Measurements from ENCODE around the gene OPCML.

OPCML gene

DNA sequence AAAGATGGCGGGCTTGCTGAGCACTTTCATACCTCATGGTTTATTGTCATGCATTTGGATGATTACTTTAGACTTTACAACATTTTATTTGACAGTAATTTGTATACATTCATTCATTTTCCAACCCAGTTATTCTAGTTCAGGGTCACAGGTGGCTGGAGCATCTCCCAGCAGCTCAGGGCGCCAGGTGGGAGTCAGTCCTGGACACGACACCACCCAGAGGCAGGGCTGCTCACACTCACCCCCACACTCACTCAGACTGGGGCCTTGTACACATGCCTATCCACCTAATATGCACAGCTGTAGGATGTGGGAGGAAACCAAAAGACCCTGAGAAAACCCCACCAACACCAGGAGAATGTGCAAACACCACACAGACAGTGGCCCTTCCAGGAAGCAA, 123.9 kb downstream of the OPCML start:
- DNase-seq: no peak

DNA sequence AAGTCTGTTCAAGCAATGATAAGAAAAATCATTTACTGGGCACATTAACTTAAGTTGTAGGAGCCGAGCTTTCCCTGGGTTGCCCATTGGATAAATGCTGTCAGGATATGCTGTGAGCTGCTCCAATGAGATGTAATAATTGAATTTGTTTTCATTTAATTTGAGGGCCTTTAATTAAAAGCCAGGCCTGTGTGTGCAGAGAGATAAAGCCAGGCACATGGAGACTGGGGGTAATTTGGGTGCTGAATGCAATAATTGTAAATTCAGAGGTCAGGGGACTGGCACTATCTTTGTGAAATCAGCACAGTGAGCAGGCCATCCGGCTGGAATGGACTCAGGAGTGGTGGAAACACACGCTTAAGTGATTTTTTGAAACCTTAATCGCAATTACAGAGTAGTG, 125.8 kb downstream of the OPCML start:
- DNase-seq: no peak

DNA sequence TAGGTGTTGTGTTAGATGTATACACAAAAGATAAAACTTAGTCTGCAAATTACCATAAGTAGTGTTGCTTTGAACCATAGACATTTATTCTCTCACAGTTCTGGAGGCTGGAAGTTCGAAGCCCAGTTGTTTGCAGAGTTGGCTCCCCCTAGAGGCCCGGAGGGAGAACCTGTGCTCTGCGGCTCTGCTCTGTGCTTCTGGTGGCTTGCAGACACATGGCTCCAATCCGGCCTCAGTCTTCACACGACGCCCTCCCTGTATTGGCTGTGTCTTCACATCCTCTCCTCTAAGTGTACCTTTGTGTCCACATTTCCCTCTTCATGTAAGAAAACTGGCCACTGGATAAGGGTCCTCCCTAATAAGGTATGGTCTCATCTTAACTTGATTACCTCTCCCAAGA, 128.4 kb downstream of the OPCML start:
- peak; percentile 23 for DNase-seq

DNA sequence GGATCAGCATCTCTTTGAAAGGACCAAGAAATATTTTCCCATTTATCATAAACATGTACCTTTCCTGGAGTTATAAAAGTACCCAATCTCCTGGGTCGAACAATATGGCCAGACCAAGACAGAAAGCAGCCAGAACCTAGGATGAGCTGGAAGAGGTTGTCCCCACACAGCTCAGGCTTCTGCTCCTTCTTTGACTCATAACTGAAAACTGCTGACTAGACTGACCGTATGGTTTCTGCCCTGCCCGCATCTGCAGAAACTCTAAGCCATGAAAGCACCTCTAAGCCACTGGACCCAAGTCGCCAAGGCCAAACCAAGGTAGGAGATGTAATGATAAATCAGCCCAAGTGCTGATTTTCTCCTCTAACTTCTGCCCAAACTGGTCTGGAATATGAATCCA, 129.8 kb downstream of the OPCML start:
- no peak for DNase-seq

DNA sequence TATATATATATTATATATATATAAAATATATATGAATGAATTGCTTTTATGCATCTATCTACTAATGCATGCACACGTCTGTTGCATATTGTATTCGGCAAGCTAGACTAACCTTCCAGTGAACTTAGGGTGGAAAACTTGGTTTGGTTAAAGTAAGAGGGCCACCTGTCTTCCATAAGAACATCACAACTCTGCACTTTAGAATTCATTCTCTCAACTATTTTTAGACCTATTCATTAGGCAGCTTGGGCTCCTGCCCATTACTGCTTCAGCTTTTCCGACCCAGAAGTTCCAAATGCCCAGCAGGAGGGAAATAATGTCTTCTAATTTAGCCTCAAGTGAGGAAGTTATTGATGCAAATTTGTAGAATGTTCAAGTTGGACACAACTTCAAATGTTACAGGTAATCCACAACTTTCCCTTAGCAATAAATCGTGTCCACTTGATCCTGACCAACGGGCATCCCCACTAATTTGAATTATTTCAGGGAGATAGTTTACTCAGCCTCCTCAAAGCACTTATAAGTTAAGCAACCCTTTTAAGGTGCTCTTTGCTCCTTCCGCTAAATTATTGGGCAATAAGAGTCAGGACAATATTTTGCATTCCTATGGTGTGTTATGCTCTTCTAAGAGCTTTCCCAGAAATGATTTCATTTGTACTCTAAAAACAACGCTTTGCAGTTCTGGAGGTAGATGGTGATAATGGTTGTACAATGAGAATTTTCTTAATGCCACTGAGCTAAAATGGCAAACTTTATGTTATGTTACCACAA, 132.3 kb downstream of the OPCML start:
- no peak for DNase-seq

DNA sequence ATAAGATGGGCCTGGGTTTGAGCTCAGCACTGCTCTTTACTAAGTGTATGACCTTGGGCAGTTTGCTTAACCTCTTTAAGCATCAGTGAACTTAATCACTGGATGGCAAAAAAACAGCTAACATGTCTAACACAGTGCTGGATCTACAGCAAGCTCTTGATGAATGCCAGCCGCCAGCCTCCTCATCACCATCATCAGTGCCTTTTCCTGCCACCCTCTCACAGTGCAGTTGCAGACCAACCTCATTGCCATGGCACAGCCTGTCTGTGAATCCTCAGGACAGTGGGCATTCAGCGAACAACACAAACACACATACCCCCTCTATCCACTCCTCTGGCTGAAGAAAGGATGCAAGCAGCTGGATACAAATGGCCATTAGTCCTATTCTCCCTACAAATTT, 133.0 kb downstream of the OPCML start:
- DNase-seq: no peak

DNA sequence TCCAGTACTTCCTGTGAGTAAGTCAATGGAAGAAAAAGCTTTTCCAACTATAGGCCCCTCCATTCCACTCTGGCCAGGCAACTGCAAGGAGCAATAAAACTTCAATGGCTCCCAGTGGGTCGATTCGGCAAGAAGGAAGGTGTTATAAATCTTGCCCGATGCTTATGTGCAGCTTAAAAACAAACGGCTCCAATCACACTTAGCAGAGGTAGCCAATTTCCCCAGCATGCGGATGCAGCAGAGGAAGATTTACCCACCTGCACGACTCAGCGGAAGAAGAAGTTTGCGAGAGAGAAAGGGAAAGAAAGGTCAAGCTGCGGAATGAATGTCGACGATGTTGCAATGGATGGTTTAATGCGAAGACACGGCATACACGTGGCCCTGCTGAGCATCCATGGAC, 141.5 kb downstream of the OPCML start:
- no peak for DNase-seq

DNA sequence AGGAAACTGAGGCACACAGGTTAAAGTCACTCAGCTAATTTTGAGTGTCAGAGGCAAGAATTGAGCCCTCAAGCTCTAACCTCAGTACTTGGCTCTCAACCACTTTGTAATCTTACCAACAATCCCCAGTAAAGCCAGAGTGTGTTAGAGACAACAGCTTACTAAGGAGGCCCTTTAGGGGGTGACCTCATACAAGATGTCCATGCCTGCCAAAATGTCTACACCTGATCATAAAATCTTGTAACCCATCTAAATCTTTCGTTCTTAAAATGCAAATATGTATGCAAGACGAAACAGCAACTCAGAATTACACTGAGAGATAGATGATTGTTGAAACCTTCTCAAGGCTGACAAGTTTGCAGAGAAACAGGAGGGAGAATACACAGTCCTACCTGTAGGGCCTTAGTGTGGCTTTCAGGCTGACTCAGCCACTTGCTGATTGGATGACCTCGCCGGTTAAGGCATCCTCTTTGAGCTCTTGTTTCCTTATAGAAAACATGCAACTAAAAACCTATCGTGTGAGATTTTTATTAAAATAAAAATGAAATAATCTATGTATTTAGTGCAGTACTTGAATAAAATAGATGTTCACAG, 143.2 kb downstream of the OPCML start:
- no peak for DNase-seq

DNA sequence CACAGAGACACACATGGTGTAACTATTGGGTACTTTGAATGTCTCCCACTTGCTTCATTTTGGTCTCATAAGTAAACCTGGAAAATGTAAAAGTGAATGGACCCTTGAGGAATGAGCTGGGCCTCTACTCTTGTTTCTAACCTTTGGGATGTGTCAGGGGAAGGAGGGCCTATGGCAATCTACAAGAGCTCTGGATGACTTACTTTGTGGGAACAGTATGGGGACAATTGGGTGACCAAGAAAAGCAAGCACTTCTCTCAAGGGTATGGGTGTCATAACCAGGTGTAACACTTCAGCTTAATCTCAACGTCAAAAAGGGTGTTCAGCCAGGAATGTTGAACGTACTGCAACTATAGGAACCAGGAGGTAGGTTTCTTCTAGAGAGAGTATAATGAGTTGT, 144.0 kb downstream of the OPCML start:
- DNase-seq: no peak

DNA sequence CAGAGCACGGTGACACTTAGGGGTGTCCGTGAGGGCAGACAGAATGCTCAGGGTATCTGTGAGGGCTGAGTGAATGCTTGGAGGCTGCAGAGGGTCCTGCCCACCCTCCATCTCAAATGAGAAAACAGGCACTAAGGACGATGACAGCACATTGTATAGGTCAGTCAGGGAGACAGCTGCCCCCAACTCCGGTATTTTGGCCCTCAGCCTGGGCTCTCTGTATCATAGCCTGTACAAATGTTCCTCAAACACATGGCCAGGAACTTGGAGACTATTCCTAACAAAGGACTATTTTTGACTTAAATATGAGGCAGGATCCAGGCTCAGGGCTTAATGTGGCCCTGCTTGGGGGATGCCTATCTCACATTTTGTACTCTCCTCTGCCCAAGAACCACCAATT, 145.4 kb downstream of the OPCML start:
- no peak for DNase-seq

DNA sequence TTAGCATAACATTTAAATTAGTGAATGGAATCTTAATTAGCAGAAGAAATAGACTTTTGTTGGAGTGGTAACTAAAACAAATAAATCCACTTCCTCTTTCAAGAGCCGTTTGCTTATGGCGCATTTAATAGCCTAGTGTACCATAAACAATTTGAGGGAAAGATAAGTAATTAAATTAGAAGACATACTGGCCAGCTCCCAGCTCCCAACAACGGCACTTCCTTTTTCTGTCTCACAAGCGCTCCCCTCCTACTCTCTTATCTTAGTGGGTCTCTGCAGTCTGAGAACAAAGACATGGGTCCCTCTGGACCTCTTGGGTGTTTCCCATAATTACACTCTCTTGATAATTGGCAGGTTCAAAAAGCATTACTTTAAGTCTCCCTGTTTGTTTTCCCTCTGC, 146.0 kb downstream of the OPCML start:
- DNase-seq: peak; percentile 76

DNA sequence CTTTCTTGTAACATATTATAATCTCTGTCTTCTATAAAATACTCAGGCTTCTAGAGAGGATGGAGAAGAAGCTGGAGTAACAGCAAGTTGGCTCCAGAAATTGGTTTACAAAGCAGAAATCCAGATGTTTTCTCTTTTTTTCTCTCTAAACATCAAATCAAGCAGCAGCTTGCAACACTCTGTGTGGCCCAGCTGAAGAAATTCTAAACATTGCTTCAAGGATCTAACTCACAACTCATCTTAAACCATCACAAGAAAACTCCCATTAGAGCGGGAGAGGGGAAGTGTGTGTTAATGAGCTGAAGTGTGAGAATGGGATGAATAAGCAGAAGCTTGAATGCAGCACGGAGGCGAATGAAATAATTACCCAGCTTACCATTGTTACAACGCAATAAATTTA, 146.5 kb downstream of the OPCML start:
- DNase-seq: peak; percentile 8

DNA sequence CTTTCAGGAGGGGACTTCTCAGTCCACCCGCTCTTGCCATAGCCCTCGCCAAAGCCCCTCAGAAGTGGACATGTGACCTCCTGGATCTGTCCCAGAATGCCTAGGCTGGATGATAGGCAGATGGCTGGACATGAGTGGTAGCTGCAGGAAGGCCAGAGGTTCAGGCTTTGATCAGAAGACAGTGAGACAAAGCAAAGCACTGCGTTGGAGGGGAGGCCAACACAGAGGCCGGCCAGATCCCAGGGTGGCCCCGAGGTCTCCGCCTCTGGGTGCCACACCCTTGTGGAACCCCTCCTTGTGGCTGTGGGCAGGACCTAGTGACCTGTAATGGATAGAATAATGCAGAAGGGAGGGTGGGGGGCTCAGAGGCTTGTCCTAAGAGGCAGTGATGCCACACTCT, 147.6 kb downstream of the OPCML start:
- no peak for DNase-seq

DNA sequence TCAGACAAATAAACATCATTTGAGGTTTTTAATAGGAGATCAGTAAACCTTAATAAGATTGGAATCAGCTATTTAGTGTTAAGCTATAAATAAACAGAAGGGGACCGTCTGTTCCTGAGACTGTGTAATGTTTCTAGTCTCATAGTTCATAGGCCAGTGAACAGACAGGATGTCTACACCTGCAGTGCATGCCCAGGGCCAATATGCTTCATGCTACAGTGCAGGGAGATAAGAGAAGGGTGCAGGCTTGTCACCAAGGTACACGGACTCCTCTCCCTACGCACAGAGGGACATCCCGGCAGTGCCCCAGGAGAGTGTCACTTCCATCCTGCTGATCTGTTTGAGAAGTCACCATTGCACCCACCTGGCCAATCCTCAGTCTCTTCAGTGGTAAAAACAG, 148.6 kb downstream of the OPCML start:
- no peak for DNase-seq

DNA sequence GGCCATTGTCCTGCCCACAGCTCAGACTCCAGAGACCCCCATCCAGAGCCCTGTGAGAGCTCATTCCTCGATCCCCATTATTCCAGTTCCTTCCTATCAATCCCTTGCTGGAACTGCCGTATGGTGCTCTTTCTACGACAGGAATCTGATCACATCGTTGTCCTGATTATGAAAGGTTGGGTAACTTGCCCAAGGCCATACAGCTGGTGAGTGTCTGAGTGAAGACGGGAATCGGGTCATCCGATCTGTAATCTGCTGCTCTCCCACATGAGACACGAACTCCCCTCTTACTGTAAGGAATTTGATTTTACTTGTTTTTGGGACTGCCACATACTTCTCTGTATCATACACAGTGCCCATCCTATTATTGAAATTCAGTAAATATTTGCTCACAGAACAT, 149.1 kb downstream of the OPCML start:
- DNase-seq: no peak

DNA sequence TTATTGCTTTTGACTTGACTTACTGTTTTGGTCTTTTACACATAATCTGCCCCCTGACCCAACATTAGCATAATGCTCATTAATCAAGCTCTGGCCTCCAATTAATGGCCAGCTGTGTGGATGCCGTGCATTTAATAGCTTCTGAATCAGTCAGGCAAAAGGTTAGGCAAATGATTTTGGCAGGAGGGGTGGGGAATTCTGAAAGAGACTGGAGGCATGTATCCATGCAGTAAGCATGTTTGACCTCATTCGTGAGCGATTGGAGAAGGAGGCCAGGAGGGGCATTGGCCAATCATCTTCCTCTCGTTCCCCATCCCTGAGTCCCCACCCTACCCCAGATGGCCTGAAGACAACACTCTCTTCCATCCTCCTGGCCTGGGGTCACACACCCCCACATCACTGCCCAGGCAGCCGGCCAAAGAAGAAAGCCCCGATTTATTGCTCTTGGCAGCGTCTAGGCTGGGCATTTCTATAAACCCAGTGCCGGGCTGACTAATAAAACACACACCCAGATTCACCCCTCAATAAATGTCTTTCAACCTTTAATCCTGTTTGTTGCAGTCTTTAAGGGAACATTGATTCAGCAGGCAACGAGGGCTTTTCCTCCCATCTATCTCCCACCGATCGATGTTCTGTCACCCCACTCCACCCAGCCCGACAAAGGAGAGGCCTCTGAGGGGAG, 150.0 kb downstream of the OPCML start:
- peak; percentile 13 for DNase-seq

DNA sequence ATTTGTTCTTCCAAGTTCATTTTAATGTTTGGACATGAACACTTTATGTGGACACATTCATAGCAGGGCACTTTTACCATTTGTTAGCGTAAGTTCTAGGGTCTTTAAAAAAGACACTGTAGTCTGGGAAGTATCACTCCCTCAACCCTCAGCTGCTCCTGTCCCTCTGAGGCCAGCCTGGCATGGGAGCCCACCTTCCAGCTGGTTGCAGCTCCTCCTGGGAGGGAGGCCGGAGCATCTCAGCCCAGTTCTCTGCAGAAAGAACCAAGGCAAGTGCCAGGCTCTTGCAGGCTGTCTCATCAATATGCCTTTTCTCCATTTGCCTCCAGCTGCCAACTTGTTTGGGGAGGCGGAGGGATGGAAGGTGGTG, 150.6 kb downstream of the OPCML start:
- DNase-seq: no peak

DNA sequence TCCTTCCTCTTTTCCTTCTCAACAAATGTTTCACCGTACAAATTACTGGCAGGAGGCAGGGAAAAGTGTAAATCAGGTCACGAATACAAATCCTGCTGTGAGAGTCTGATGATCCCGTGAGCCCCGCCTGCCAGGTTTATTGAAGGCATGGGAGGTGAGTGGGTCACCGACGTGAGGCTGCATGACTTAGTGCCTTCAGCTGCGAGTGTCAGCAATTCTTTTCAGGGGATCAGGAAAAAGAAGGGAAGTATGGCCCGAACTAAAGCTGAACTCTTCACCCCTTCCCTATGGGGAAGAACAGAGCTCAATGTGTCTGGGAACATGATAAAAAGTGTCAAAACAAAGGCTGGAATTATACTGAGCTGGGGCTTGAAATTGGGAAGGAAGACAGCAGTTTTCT, 166.2 kb downstream of the OPCML start:
- DNase-seq: no peak

DNA sequence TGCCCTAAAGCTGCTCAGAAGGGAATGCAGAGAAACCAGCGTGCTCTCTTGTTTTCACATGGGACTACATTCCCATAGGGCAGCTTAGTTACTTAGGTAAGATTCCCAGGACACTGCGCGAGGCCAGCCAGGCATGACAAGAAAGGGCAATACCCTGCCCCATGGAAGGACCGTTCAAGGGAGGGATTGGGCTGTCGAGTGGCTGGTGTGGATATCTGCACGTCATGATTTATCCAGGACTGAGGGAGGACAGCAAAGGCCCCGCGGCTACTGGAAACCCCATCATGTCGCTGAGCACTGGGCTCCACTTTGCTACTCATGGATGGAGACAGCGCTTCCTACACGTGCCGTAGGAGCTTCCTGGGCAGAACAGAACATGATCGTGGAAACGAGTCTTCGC, 169.4 kb downstream of the OPCML start:
- DNase-seq: no peak

DNA sequence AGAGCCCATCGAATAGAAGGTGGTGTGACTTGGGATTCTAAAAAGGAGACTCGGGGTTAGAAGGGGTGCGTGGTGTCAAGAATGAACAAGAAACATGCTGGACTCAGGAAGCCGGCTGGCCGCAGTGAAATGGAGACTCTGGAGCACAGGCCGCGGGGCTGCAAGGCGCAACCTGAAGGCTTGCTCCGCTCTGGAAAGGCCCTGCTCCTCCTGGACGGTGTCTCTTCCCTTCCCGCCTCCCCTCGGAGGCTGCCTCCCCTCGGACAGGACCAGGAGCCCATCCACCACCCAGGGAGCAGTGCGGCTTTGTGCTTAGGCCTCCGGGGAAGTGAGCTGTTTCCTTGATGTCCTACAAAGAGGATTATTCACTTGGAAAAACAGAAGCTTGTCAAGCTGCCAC, 170.1 kb downstream of the OPCML start:
- DNase-seq: no peak

DNA sequence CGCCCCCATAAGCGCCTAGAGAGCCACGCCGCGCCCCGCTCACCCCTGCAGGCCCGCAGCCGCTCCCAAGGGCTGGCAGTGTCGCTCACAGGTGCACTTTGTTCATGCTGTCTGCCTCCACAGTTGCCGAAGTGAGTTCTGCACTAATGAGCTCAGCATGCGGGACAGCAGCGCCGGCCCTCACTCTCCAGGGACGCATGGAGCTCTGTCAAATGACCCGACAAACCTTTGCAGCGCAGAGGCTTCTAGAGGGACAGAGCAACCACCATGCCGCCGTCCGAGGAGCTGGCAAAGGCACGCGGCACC, 170.7 kb downstream of the OPCML start:
- no peak for DNase-seq

DNA sequence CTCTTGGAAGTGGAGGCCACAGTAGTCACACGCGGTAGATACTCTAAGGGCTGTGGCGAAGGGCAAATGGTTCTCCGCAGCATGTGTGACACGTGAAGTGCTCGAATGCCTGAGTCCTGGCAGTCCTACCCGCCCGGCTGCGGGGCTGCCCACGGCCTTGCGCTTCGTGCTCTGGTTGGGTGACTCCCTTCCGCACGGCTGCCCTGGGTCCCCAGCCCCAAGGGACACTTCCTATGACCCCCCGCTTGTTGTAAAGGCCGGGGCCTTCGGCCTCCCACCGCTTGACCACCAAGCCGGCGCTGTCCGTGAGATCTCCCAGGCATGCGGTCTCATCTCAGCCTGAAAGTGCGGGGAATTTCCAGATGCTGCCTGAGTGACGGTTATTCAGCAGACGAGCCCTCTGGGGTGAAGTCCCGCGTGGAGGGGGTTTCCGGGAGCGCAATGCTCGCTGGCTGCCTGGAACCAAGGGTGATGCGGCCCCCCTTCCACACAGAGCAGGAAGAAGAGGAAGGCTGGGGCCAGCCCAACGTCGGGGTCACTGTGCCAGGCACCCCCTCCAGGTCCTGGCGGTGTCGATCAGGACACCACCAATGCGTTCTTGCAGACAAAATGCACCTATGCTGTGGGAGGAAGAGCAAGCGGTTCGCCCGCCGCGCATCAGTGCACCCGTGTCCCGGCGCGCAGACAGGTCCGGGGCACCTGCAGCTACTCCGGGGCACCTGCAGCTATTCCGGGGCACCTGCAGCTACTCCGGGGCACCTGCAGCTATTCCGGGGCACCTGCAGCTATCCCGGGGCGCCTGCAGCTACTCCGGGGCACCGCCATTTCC, 171.2 kb downstream of the OPCML start:
- no peak for DNase-seq

DNA sequence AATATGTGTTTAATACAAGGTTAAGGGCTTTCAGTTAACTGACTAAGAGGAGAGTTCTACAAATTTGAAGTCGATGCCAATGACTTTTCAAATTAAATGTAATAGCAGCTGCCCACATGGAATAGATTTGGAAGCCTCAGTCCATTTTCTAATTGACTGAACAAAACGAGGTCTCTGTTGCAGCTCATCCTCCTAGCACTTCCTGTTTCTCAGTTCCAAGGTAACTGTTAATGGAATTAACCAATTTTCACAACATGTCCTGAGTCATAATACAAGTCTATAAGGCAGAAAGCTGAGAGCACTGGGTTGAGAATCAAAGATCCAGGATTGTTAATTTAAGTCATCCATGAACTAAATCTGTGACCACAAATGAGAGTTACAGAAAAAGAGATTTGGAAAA, 177.2 kb downstream of the OPCML start:
- no peak for DNase-seq

DNA sequence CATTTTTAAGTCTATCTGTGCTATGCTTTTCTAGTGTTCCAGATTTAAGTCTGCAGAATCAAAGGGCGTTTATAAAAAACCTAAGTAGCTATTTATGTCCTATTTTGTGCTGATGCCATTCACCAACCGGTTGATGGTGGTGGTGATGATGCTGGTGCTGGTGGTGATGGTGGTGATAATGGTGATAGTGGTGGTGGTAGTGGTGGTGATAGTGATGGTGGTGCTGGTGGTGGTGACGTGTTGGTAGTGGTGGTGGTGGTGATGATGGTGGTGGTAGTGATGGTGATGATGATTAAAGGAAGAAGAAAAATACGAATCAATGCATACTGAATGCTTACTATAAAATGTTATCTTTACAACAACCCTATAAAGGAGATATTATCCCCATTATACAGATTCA, 178.2 kb downstream of the OPCML start:
- no peak for DNase-seq
